ENCODE results near the gene TMED7. TPM values are rescaled to one million over a fixed set of nuclear protein-coding genes. Genes with fewer than 3 reads are reported as not detected.

Gene TMED7
- total and polyA plus RNA-seq, 2 of the 4 experiments (the other 2 are of a cell fraction): 75.6 to 86.7 TPM

GRCh38 chr5:115656404-115656803 lies 30.6 kb upstream of the TMED7 start:
- Histone ChIP-seq H3K27ac (ENCODE audit: insufficient read depth, low read length) (no peak overlapping the region), H3K4me2 (ENCODE audit: low read depth, low read length) (no peak overlapping the region), H2BK120ac (ENCODE audit: low read depth, low read length) (no peak overlapping the region), H3K79me1 (ENCODE audit: low read depth in 1 of 2, low read length in 2 of 2) (no peaks in the 10 kb centered on the region), H2AK5ac (ENCODE audit: low read depth, low read length) (no peak overlapping the region), H3K36me3 (ENCODE audit: control insufficient read depth, insufficient read depth, low read length) (no peaks in the 10 kb centered on the region), H3K4me3 (ENCODE audit: insufficient read depth, low read depth, low read length) (no peak overlapping the region), H3K4ac (ENCODE audit: low read depth, low read length) (no peak overlapping the region), H3K9ac (ENCODE audit: low read depth, low read length) (no peak overlapping the region), H2AFZ (replicated peaks; ENCODE audit: low read length, poor library complexity) (no peak overlapping the region), H3K56ac (ENCODE audit: extremely low read depth, insufficient read depth, low read length) (no peak overlapping the region), H2BK5ac (ENCODE audit: low read depth, low read length, poor library complexity, severe bottlenecking) (no peak overlapping the region), H2BK15ac (ENCODE audit: low read depth, low read length) (no peak overlapping the region), H2BK20ac (ENCODE audit: low read depth, low read length) (no peak overlapping the region), H4K5ac (ENCODE audit: low read depth, low read length) (no peak overlapping the region), H4K20me1 (ENCODE audit: insufficient read depth, low read length) (no peaks in the 10 kb centered on the region), H3K18ac (ENCODE audit: low read depth, low read length) (no peak overlapping the region), H3K9me3 (ENCODE audit: control insufficient read depth, insufficient read depth, low read length) (no peaks in the 10 kb centered on the region), H4K91ac (ENCODE audit: insufficient read depth, low read depth, low read length) (no peak overlapping the region), H3K23ac (ENCODE audit: low read depth, low read length) (no peak overlapping the region), H3K27me3 (ENCODE audit: control insufficient read depth, insufficient read depth, low read length) (peaks cover 6% of the 10 kb centered on the region; the same call in 1 of the 2 replicates), H3K4me1 (ENCODE audit: control insufficient read depth, insufficient read depth, low read length) (no peaks in the 10 kb centered on the region; the same call in 1 of the 2 replicates), H3K9me1 (ENCODE audit: insufficient read depth, low read length) (no peaks in the 10 kb centered on the region), H3K14ac (replicated peaks; ENCODE audit: low read depth, low read length) (no peak overlapping the region), H2AK9ac (replicated peaks; ENCODE audit: low read depth, low read length, poor library complexity) (no peak overlapping the region), H4K8ac (ENCODE audit: low read depth in 2 of 2, low read length in 2 of 2) (no peak overlapping the region)
- in situ Hi-C loops (cut with MboI; ENCODE audit: low sequenced_read_pairs): no loop called here
- intact Hi-C loops (cut with micrococcal nuclease): no loop called here
- ChIA-PET POLR2A (ENCODE audit: unreplicated experiment) (no interaction called here), CTCF (no interaction called here)
- no peak for DNase-seq
- no TSS peak for BruUV-seq (replicated peaks)
- no peak for TF ChIP-seq FOS (IDR thresholded peaks at IDR 0.05; ENCODE audit: low read depth, low read length)
- TF ChIP-seq RFX5 (IDR thresholded peaks at IDR 0.05; ENCODE audit: low read depth, low read length): no peak
- TF ChIP-seq CTCF (conservative IDR thresholded peaks at IDR 0.05; ENCODE audit: low read depth, low read length): no peak
- TF ChIP-seq RAD21 (IDR thresholded peaks at IDR 0.05; ENCODE audit: low read length): no peak
- no peak for TF ChIP-seq BHLHE40 (IDR thresholded peaks at IDR 0.05; ENCODE audit: low read depth, low read length)
- TF ChIP-seq RCOR1 (IDR thresholded peaks at IDR 0.05; ENCODE audit: insufficient replicate concordance, low read length): no peak
- TF ChIP-seq MXI1 (IDR thresholded peaks at IDR 0.05; ENCODE audit: borderline replicate concordance, low read depth, low read length): no peak
- TF ChIP-seq CHD1 (IDR thresholded peaks at IDR 0.05; ENCODE audit: low read depth, low read length): no peak
- TF ChIP-seq MAFK (IDR thresholded peaks at IDR 0.05; ENCODE audit: low read depth, low read length): no peak
- TF ChIP-seq USF2 (IDR thresholded peaks at IDR 0.05; ENCODE audit: low read depth, low read length): no peak
- no peak for TF ChIP-seq SMC3 (IDR thresholded peaks at IDR 0.05; ENCODE audit: low read depth, low read length)
- TF ChIP-seq CEBPB (IDR thresholded peaks at IDR 0.05; ENCODE audit: low read depth, low read length): no peak
- no peak for TF ChIP-seq ELK1 (IDR thresholded peaks at IDR 0.05; ENCODE audit: borderline replicate concordance, low read depth, low read length)
- no peak for TF ChIP-seq MAZ (IDR thresholded peaks at IDR 0.05; ENCODE audit: borderline replicate concordance, low read depth, low read length)
- no peak for TF ChIP-seq POLR2A (IDR thresholded peaks at IDR 0.05; ENCODE audit: low read depth, low read length)
- no peak for TF ChIP-seq NFE2L2 (IDR thresholded peaks at IDR 0.05; ENCODE audit: low read depth, low read length)
- dilution Hi-C loops (cut with HindIII; ENCODE audit: low sequenced_read_pairs, unreplicated experiment): no loop called here
- 100% methylated on average over 1 of the region's 1 CpG; no CpG with 5 or more reads in 1 of the 2 experiments for WGBS, 2 experiments (ENCODE audit: extremely low coverage in 2 of 2, insufficient read length in 1 of 2)
- no peak for ATAC-seq (ENCODE audit: low read depth)
